Anterior cingulate cortex (tissue), 58 donors: ENCODE measurements around the gene CKMT1B.
"Not testable (repeated sequence)": the region's sequence is repeated elsewhere in the genome, so short reads cannot be mapped to it uniquely, and the experiment has no call there.

ENCODE experiments used
- DNase-seq, 58 donors: peaks; one replicate each; lab custom pipeline; 2025; lab: John Stamatoyannopoulos, UW

Gene CKMT1B

GRCh38 chr15:43626937-43627336 is 33.1 kb downstream of the CKMT1B start:
- not testable (repeated sequence) for DNase-seq

- DNase-seq, result not testable (repeated sequence)
Observed at GRCh38 chr15:43638464-43639204, 44.8 kb downstream of the CKMT1B start.
